Neural crest cell (in vitro differentiated cells): Measurements from ENCODE around the gene MMP28. TPM values are rescaled to one million over a fixed set of nuclear protein-coding genes. Genes with fewer than 3 reads are reported as not detected.

ENCODE experiments used
- DNase-seq: peaks from one replicate; pipeline ENCODE4 v3.0.0; 2021; ENCODE audit warnings: low read depth, mixed read lengths, low spot score
- H3K27ac Mint-ChIP-seq: one replicate; pipeline ENCODE4 v1.8.0; 2021; ENCODE audit warnings: mild to moderate bottlenecking, mixed read lengths; ENCODE audit not compliant: unreplicated experiment
- H3K27me3 Mint-ChIP-seq: 2 replicates; pipeline ENCODE4 v1.8.0; 2021; ENCODE audit warnings: low read depth, mild to moderate bottlenecking, mixed read lengths
- H3K36me3 Mint-ChIP-seq: 2 replicates; pipeline ENCODE4 v1.8.0; 2021; ENCODE audit warnings: low read depth, mild to moderate bottlenecking, mixed read lengths
- H3K4me1 Mint-ChIP-seq: 2 replicates; pipeline ENCODE4 v1.8.0; 2021; ENCODE audit warnings: mixed read lengths
- H3K4me3 Mint-ChIP-seq: one replicate; pipeline ENCODE4 v1.8.0; 2021; ENCODE audit warnings: mild to moderate bottlenecking, mixed read lengths
- H3K9me3 Mint-ChIP-seq: 2 replicates; pipeline ENCODE4 v1.8.0; 2021; ENCODE audit warnings: mixed read lengths
- total RNA-seq: library from RNA; stranded (reverse); gene quantifications from 2 replicates; pipeline ENCODE4 v1.2.1, GENCODE V29; 2021
- TF ChIP-seq, protein P1 (sequence below): fragments of 200-600 bp; sonication (generic); conservative IDR thresholded peaks from 2 replicates; pipeline ENCODE4 v1.5.0; 2021; ENCODE audit warnings: antibody characterized with exemption, mild to moderate bottlenecking

Gene MMP28
- total RNA-seq, 1 donor from 2014 or later = 0.68 TPM

DNA sequence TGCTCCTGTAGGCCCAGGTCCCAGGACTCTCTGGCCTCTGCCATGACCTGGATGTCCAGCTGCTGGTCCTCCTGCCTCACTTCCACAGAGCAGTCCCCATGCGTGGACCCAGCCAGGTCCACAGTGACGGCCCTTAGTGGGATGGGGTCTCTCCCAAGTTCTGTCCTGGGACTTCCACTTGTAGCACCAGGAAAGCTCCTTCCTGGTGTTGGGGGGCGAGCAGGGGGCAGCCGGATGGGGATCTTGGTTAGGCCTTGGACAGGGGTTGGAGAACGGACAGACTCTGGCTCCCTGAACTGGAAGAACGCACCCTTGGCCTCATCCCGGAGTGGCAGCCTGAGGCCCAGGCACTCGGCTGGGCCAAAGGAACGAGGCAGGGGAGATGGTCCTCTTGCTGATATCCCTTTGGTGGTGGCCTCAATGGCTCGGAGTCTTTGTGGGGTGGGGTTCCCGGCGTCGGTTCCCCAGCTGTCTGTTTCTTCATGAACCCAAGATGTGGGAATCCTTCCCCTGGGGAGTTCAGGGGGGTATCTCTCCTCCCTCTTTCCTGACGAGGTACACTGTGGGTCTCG lies 49.6 kb downstream of the MMP28 start:
- Mint-ChIP-seq H3K27ac (no peak overlapping the region), H3K4me1 (peaks cover 12% of the 10 kb centered on the region), H3K9me3 (no peaks in the 10 kb centered on the region), H3K4me3 (no peak overlapping the region), H3K36me3 (no peaks in the 10 kb centered on the region), H3K27me3 (peaks cover 61% of the 10 kb centered on the region)
- TF ChIP-seq, protein P1, sequence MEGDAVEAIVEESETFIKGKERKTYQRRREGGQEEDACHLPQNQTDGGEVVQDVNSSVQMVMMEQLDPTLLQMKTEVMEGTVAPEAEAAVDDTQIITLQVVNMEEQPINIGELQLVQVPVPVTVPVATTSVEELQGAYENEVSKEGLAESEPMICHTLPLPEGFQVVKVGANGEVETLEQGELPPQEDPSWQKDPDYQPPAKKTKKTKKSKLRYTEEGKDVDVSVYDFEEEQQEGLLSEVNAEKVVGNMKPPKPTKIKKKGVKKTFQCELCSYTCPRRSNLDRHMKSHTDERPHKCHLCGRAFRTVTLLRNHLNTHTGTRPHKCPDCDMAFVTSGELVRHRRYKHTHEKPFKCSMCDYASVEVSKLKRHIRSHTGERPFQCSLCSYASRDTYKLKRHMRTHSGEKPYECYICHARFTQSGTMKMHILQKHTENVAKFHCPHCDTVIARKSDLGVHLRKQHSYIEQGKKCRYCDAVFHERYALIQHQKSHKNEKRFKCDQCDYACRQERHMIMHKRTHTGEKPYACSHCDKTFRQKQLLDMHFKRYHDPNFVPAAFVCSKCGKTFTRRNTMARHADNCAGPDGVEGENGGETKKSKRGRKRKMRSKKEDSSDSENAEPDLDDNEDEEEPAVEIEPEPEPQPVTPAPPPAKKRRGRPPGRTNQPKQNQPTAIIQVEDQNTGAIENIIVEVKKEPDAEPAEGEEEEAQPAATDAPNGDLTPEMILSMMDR = no peak
- no peak for DNase-seq

DNA sequence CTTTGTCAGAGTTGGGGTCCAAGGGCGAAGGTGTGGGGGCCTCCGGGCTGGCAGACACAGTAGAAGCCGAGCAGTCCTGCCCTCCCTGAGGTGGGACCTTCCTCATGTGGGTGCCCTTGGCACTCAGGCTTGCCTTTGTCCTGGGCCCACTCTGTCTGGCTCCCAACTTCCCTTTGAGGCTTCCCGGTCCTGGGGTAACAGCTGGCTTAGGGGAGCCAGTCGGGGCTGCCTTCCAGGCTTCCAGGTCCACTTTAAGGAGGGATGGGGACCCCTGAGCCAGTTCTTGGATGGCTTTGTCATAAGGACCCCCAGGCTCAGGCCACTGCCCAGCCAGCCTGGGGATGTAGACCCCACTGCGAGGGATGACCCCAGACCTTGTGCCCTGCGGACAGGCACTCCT lies 50.2 kb downstream of the MMP28 start:
- no peaks in the 10 kb centered on the region for H3K9me3 Mint-ChIP-seq
- DNase-seq = no peak
- no peak overlapping the region for H3K27ac Mint-ChIP-seq
- H3K27me3 Mint-ChIP-seq = peaks cover 61% of the 10 kb centered on the region
- TF ChIP-seq, protein P1 = no peak
- H3K4me1 Mint-ChIP-seq = peaks cover 10% of the 10 kb centered on the region
- no peak overlapping the region for H3K4me3 Mint-ChIP-seq
- no peaks in the 10 kb centered on the region for H3K36me3 Mint-ChIP-seq

- Mint-ChIP-seq H3K9me3 (no peaks in the 10 kb centered on the region), H3K27me3 (peaks cover 62% of the 10 kb centered on the region), H3K4me3 (no peak overlapping the region), H3K4me1 (peaks cover 8% of the 10 kb centered on the region), H3K27ac (no peak overlapping the region), H3K36me3 (no peaks in the 10 kb centered on the region)
- DNase-seq = no peak
- TF ChIP-seq, protein P1 = no peak
Observed at GRCh38 chr17:35744830-35745229, 50.6 kb downstream of the MMP28 start.

GRCh38 chr17:35743626-35744328 lies 51.7 kb downstream of the MMP28 start:
- H3K4me1 Mint-ChIP-seq = peaks cover 3% of the 10 kb centered on the region
- TF ChIP-seq, protein P1 = no peak
- no peaks in the 10 kb centered on the region for H3K36me3 Mint-ChIP-seq
- no peaks in the 10 kb centered on the region for H3K9me3 Mint-ChIP-seq
- DNase-seq = peak; percentile 49
- H3K27me3 Mint-ChIP-seq = peaks cover 60% of the 10 kb centered on the region
- no peak overlapping the region for H3K27ac Mint-ChIP-seq
- peak overlapping the region; percentile 49 for H3K4me3 Mint-ChIP-seq

- H3K4me1 Mint-ChIP-seq = peaks cover 3% of the 10 kb centered on the region
- peaks cover 57% of the 10 kb centered on the region for H3K27me3 Mint-ChIP-seq
- TF ChIP-seq, protein P1 = no peak
Observed at GRCh38 chr17:35742896-35743477, 52.5 kb downstream of the MMP28 start.

More at GRCh38 chr17:35742896-35743477, 52.5 kb downstream of the MMP28 start:
- DNase-seq = no peak
- Mint-ChIP-seq H3K36me3 (no peaks in the 10 kb centered on the region), H3K4me3 (no peak overlapping the region), H3K9me3 (no peaks in the 10 kb centered on the region), H3K27ac (no peak overlapping the region)
